ENCODE measurements around the gene LRSAM1. TPM values are rescaled to one million over a fixed set of nuclear protein-coding genes. Genes with fewer than 3 reads are reported as not detected.
A peak's percentile ranks its signal among the peaks of the same experiment; 100 is the strongest.

Gene LRSAM1
- total RNA-seq, 1 donor = 12.3 TPM

GRCh38 chr9:127516835-127517607, 65.7 kb downstream of the LRSAM1 start:
- no peaks in the 10 kb centered on the region for H3K27me3 ChIP-seq (ENCODE audit: insufficient read depth, low read length)
- peak; percentile 38 for DNase-seq (ENCODE audit: insufficient read length, low spot score, missing footprints)
- H3K36me3 ChIP-seq (ENCODE audit: insufficient read depth, low read length) = peaks cover 67% of the 10 kb centered on the region
- no peak overlapping the region for H2AFZ ChIP-seq (ENCODE audit: low read length)
- peaks cover 58% of the 10 kb centered on the region for H3K79me2 ChIP-seq (ENCODE audit: insufficient read depth, low read length)
- H3K9me3 ChIP-seq (ENCODE audit: low read depth, low read length) = no peaks in the 10 kb centered on the region
- H4K20me1 ChIP-seq (ENCODE audit: insufficient read depth, low read length) = peaks cover 5% of the 10 kb centered on the region
- TF ChIP-seq CTCF (IDR thresholded peaks at IDR 0.05; ENCODE audit: extremely low read depth, low read depth, low read length) = no peak
- no peak overlapping the region for H3K4me3 ChIP-seq (ENCODE audit: insufficient read depth, low read length)
- H3K4me1 ChIP-seq (ENCODE audit: insufficient read depth, low read length) = peaks cover 51% of the 10 kb centered on the region
- no peak overlapping the region for H3K4me2 ChIP-seq (ENCODE audit: insufficient read depth, low read length)
- H3K27ac ChIP-seq (ENCODE audit: low read depth, low read length) = peak overlapping the region; percentile 37

- H3K79me2 ChIP-seq (ENCODE audit: insufficient read depth, low read length) = peaks cover 58% of the 10 kb centered on the region
- H3K4me2 ChIP-seq (ENCODE audit: insufficient read depth, low read length) = no peak overlapping the region
Observed at GRCh38 chr9:127517620-127518019, 66.3 kb downstream of the LRSAM1 start.

GRCh38 chr9:127518091-127518856, 67.0 kb downstream of the LRSAM1 start:
- peaks cover 55% of the 10 kb centered on the region for H3K79me2 ChIP-seq (ENCODE audit: insufficient read depth, low read length)
- H3K27me3 ChIP-seq (ENCODE audit: insufficient read depth, low read length) = no peaks in the 10 kb centered on the region
- no peak for TF ChIP-seq CTCF (IDR thresholded peaks at IDR 0.05; ENCODE audit: extremely low read depth, low read depth, low read length)
- peak; percentile 37 for DNase-seq (ENCODE audit: insufficient read length, low spot score, missing footprints)
- H3K36me3 ChIP-seq (ENCODE audit: insufficient read depth, low read length) = peaks cover 64% of the 10 kb centered on the region
- H3K4me1 ChIP-seq (ENCODE audit: insufficient read depth, low read length) = peaks cover 62% of the 10 kb centered on the region
- no peak overlapping the region for H3K4me3 ChIP-seq (ENCODE audit: insufficient read depth, low read length)
- H2AFZ ChIP-seq (ENCODE audit: low read length) = no peak overlapping the region
- peaks cover 4% of the 10 kb centered on the region for H4K20me1 ChIP-seq (ENCODE audit: insufficient read depth, low read length)
- no peak overlapping the region for H3K4me2 ChIP-seq (ENCODE audit: insufficient read depth, low read length)
- no peaks in the 10 kb centered on the region for H3K9me3 ChIP-seq (ENCODE audit: low read depth, low read length)
- H3K27ac ChIP-seq (ENCODE audit: low read depth, low read length) = peak overlapping the region; percentile 93

More at GRCh38 chr9:127517620-127518019, 66.3 kb downstream of the LRSAM1 start:
- no peaks in the 10 kb centered on the region for H3K27me3 ChIP-seq (ENCODE audit: insufficient read depth, low read length)
- peak overlapping the region; percentile 93 for H3K27ac ChIP-seq (ENCODE audit: low read depth, low read length)
- no peak overlapping the region for H2AFZ ChIP-seq (ENCODE audit: low read length)
- peaks cover 67% of the 10 kb centered on the region for H3K36me3 ChIP-seq (ENCODE audit: insufficient read depth, low read length)
- H4K20me1 ChIP-seq (ENCODE audit: insufficient read depth, low read length) = peaks cover 4% of the 10 kb centered on the region
- DNase-seq (ENCODE audit: insufficient read length, low spot score, missing footprints) = peak; percentile 18
- H3K4me1 ChIP-seq (ENCODE audit: insufficient read depth, low read length) = peaks cover 57% of the 10 kb centered on the region
- no peaks in the 10 kb centered on the region for H3K9me3 ChIP-seq (ENCODE audit: low read depth, low read length)
- H3K4me3 ChIP-seq (ENCODE audit: insufficient read depth, low read length) = no peak overlapping the region
- no peak for TF ChIP-seq CTCF (IDR thresholded peaks at IDR 0.05; ENCODE audit: extremely low read depth, low read depth, low read length)

Data from osteoblast (primary cell).